ENCODE measurements around the gene AP3S2.
"Not testable (repeated sequence)": the region's sequence is repeated elsewhere in the genome, so short reads cannot be mapped to it uniquely, and the experiment has no call there.

Gene AP3S2

DNA sequence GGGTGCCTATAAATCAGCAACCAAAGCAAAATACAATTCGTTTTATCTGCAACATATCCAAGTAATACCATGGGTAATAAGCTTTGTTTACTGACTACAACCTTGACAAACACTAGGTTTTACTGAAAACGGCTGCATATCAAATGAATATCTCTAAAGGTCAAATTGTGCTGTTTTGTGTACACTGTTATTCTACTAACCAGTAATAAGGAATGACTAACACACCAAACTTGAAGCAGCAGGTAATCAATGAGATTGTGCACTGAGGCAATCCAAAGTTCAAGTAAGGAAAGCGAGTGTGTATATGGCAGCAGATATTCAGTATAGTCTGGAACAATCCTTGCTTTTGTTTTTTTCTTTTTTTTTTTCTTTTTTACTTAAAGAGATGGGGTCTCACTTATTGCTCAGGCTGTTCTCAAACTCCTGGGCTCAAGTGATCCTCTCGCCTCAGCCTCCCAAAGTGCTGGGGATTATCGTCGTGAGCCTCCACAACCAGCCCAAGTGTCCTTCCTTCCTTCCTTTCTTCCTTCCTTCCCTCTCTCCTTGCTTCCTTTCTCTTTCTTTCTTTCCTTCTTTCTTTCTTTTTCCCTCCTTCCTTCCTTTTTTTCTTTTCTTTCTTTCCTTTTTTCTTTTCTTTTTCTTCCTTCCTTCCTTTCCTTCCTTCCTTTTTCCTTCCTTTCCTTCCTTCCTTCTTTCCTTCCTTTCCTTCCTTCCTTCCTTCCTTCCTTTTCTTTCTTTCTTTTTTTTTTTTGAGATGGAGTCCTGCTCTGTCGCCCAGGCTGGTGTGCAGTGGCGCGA lies 34.9 kb downstream of the AP3S2 start:
- no peak for TF ChIP-seq CTCF (IDR thresholded peaks at IDR 0.05; ENCODE audit: control insufficient read depth, insufficient read depth, low read depth, low read length, missing control alignments)
- no peak overlapping the region for H3K4me3 ChIP-seq (ENCODE audit: control insufficient read depth, low read depth, low read length)
- DNase-seq (ENCODE audit: low read depth): no peak

GRCh38 chr15:89857673-89858072 lies 36.1 kb downstream of the AP3S2 start:
- no peak overlapping the region for H3K4me3 ChIP-seq (ENCODE audit: control insufficient read depth, low read depth, low read length)
- TF ChIP-seq CTCF (IDR thresholded peaks at IDR 0.05; ENCODE audit: control insufficient read depth, insufficient read depth, low read depth, low read length, missing control alignments): no peak
- DNase-seq (ENCODE audit: low read depth): no peak

DNA sequence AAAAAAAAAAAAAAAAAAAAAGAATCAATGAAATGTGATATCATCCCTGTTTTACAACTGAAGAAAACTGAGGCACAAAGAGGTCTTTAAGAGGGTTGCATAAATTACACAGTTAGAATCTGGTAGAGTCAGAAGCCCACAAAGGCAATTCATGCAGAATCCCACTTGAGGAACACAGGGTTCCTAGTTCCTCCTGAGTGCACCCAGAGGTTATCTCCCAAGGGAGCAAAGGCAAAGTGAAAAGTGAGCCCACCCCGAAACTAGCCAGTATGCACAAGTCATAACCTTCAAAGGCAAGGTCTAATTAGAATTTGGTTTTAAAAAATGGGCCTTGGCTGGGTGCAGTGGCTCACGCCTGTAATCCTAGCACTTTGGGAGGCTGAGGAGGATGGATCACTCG lies 37.8 kb downstream of the AP3S2 start:
- TF ChIP-seq CTCF (IDR thresholded peaks at IDR 0.05; ENCODE audit: control insufficient read depth, insufficient read depth, low read depth, low read length, missing control alignments): no peak
- DNase-seq (ENCODE audit: low read depth): no peak
- no peak overlapping the region for H3K4me3 ChIP-seq (ENCODE audit: control insufficient read depth, low read depth, low read length)

- not testable (repeated sequence) for H3K4me3 ChIP-seq (ENCODE audit: control insufficient read depth, low read depth, low read length); DNase-seq (ENCODE audit: low read depth)
These were observed 38.9 kb downstream of the AP3S2 start for GRCh38 chr15:89854863-89855262.

- TF ChIP-seq CTCF (IDR thresholded peaks at IDR 0.05; ENCODE audit: control insufficient read depth, insufficient read depth, low read depth, low read length, missing control alignments): no peak
- DNase-seq (ENCODE audit: low read depth): no peak
- H3K4me3 ChIP-seq (ENCODE audit: control insufficient read depth, low read depth, low read length): no peak overlapping the region
These were observed 41.3 kb downstream of the AP3S2 start for GRCh38 chr15:89852342-89852995.

DNA sequence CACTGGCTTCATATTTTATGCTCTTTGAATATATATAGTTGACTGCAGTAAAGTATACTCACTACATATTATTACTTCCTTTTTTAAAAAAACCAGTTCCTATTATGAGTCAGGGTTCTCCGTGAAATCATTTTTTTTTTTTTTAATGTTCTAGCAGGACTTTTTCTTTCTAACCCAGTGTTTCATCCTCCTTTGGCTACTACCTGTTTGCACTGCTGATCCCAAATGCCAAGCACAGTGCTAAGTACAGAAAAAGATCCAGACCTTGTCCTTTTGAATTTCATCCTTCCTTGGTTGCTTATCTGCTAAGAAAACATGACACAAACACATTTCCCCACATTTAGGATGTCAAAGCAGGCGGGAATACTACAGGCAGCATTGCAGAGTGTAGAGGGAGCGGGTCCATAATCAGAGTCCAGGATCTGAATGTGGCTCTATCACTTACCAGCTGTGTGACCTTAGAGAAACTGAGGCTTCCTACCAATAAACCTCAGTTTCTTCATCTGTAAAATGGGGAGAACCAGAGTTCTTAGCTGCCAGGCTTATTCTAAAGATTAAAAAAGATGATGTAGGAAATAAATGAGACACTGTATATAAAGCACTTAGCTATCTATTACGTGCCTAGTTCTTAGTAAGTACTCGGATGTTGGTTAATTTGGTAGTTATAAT lies 42.0 kb downstream of the AP3S2 start:
- TF ChIP-seq CTCF (IDR thresholded peaks at IDR 0.05; ENCODE audit: control insufficient read depth, insufficient read depth, low read depth, low read length, missing control alignments): no peak
- H3K4me3 ChIP-seq (ENCODE audit: control insufficient read depth, low read depth, low read length): no peak overlapping the region
- DNase-seq (ENCODE audit: low read depth): no peak

DNA sequence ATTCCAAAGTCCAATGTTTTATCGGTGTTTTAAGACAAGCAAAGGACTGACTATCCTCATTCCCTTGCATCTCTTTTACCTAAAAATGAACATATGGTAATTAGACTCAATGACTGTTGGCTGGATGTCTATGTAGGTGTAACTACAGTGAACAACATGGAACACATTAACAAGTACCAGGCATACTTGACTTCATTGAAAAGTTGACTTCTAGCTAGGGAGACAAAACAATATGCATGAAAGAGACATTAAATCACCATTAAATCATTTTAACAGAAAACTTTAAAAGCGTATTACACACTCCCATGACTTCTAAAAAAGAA lies 44.9 kb downstream of the AP3S2 start:
- H3K4me3 ChIP-seq (ENCODE audit: control insufficient read depth, low read depth, low read length): no peak overlapping the region
- no peak for DNase-seq (ENCODE audit: low read depth)
- TF ChIP-seq CTCF (IDR thresholded peaks at IDR 0.05; ENCODE audit: control insufficient read depth, insufficient read depth, low read depth, low read length, missing control alignments): no peak
